AG20443 (cell line): Measurements from ENCODE around the gene TNFRSF25.
"Not testable (repeated sequence)": the region's sequence is repeated elsewhere in the genome, so short reads cannot be mapped to it uniquely, and the experiment has no call there.

Experiments
- DNase-seq: peaks from one replicate; pipeline ENCODE4 v3.0.0; 2012; ENCODE audit warnings: low spot score, mixed read lengths

TNFRSF25 gene

DNA sequence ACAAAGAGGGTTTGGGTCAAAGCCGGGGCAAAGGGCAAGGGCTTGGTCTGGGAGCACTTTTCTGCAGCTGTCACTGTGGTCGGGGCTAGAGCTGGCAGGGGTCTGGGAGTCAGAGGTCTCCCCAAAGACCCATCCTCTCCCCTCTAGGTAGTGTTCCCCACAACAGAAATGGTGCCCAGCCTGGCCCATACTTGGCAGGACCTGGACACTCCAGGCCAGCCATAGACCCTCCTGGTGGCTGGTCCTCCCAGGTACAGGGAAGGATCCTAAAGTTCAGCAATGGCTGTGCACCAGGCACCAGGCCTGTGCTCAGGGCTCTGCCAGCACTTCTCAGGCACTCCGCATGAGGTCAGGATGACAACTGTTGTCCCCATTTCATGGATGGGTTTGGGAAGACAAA lies 30.4 kb downstream of the TNFRSF25 start:
- DNase-seq: no peak

DNA sequence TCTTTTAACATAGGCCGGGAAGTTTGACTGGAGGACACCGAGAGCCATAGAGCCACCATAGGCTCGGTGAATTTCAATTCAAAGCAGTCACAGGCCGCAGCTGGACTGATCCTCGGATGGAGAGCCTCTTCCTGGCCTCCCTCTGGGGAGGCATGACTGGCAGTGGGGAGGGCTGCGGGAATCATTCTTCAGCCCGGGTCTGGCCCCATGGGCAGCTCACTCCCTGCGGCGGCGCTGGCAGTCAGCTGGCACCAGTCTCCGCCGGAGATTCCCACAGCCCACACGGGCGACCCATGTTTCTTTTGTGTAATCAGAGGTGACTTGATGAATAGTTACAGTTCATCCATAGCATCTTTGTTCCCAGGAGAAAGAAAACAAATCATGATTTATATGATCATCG lies 30.8 kb downstream of the TNFRSF25 start:
- no peak for DNase-seq

DNA sequence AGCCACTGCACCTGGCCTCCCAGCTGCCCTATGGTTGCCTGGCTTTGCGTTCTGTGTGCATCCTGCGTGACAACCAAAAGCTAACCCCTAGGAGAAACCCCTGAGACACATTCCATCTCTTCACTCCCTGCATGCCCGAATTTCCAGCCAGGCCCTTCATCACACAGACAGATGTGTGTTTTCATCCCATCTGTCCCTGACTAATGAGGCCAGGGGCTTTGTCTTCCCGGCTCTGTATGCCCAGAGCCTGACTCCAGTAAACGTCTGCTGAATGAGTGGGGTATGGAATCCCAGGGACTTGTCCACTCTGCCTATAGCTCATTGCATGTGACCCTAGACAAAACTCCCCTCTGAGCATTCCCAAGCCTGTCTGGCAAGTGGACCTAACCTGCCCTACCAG lies 31.8 kb downstream of the TNFRSF25 start:
- no peak for DNase-seq

DNA sequence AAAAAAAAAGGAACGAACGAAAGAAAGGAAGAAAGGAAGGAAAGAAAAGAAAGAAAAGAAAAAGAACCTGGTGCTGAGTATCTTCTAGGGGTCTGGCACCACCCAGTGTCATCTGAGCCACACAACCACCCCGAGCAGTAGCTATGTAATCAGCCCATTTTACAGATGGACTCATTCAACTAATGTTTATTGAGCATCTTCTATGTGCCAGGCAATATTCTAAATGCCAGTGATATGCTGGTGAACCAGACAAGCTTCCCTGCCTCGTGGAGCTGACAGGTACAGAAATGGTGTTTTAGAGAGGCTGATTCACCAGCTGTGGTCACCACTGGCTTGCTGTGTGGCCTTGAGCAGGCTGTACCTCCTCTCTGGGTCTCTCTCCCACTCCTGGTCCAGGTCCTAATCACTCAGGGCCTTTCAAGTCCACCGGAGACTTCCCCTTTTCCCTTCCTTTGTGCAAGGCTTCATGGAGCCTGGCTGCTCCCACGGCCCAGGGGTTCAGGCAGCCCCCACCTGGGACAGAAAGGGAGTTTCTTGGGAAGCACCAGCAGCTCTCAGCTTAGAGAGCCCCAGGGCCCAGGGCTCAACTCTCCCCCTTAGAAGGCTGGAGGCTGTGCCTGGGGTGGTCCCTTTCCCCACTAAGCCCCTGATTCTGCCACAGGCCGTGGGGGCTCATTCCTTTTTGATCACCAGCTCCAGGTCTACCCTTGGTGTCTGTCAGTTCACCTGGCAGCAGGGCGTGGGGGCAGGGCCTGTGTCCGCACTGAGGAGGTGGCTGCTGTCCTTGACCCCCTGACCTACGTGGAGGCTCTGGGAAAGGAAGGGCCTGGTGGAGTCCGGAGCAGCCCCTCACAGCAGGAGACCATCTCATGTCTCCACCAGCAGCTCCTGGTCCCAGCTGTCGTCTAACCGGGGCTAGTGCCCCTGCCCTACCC lies 34.1 kb downstream of the TNFRSF25 start:
- DNase-seq: not testable (repeated sequence)

DNA sequence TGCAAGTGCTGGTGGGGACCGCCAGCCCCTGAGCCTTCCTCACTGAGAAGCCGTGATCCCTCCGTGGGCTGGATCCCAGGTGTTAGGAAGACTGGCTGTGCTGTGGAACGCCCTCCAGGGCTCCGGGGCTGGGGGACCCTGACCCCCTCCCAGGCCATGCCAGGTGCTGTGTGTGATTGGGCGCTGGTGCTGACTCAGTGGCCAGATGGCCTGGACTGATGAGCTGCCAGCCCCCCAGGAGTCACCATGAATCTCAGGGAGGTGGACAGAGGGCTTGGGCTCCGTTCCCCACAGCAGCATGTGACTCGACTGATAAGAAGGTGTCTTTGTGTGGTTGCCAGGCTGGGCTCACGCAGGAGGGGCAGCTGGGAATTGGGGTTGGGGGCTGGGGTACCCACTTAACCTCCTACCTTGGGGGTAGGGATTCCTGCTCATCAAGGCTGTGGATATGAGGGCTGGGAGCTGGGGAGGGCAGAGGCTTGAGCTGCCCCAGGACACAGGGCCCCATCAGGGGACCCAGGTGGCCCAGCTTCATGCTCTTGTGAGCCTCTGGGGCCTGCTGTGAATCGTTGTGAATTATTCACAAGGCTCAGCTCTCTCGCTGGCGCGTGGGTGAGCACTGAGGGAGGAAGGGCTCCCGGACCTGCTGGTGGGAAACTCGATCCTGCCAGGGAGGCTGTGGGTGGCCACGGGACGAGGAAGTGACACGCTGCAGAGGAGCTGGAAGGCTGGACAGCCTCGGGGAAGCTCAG lies 36.1 kb downstream of the TNFRSF25 start:
- DNase-seq: not testable (repeated sequence)

DNA sequence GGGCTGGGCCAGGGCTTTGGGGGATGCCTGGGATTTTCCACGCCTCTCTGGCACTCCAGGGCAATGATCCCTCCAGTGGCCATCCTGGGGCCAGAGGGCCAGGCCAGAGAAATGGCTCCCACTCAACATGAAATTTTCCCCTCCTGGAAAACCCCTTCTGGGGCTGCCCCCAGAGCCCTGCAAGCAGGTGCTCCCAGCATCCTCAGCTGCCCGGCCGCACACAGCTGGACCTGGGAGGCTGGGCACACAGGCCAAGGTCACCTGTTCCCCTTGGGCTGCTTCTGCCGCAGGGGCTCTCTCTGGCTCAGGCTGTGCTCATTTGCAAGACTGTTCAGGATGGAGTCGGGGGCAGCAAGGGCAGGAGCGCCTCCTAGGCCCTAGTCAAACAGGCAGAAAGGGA lies 37.5 kb downstream of the TNFRSF25 start:
- not testable (repeated sequence) for DNase-seq

DNA sequence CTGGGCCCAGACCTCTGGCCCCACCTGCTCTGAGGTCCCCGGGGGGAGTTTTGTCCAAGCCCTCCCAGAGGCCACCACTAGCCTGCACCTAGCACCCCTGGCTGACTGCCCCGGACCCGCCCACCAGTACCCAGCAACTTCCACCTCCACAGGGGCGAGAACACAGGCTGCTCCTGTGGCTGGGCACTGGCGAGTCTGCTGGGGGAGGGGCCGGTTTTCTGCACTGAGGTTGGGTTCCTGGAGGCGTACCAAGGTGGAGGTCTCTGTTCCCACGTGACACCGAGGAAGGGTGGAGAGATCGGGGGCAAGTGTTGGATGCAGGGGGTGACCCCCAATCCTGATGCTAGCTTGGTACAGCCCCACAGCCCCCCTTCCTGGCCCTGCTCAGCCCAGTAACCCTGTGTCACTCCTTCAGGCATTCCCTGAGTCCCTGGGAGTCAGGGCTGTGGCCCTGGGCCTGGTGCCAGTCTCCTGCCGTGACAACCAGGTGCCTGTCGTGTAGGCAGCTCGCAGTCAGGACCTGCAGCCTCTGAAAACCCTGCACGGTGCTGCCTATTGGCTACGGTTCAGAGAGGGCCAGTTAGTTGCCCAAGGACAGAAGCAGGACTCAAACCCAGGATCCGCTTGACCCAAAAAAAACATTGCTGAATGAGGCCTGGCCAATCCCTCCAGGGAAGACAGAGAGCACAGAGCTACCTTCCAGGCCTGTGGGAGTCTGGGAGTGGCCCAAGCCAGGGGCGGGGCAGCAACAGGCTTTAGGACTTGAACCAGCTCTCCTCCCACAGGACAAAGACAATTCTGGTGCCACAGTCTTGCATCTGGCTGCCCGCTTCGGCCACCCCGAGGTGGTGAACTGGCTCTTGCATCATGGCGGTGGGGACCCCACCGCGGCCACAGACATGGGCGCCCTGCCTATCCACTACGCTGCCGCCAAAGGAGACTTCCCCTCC lies 38.3 kb downstream of the TNFRSF25 start:
- DNase-seq: no peak

DNA sequence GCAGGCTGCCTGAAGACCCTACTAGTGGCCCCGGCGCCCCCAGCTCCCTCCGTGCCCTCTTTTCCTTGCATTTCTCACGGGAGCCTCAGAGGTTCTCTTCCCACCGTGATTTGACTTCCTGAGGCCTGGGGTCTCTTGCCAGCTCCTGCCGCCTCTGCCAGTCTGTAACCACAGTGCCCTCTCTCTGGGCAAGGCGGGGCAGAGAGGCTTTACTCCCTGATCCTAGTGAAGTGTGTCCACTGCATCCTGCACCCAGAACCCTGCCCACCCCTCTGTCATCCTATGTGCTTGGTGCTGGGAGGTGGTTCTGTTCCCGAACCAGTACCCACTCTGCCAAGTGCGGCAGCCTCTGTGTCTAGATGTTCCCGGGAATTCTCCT lies 39.0 kb downstream of the TNFRSF25 start:
- DNase-seq: no peak

DNA sequence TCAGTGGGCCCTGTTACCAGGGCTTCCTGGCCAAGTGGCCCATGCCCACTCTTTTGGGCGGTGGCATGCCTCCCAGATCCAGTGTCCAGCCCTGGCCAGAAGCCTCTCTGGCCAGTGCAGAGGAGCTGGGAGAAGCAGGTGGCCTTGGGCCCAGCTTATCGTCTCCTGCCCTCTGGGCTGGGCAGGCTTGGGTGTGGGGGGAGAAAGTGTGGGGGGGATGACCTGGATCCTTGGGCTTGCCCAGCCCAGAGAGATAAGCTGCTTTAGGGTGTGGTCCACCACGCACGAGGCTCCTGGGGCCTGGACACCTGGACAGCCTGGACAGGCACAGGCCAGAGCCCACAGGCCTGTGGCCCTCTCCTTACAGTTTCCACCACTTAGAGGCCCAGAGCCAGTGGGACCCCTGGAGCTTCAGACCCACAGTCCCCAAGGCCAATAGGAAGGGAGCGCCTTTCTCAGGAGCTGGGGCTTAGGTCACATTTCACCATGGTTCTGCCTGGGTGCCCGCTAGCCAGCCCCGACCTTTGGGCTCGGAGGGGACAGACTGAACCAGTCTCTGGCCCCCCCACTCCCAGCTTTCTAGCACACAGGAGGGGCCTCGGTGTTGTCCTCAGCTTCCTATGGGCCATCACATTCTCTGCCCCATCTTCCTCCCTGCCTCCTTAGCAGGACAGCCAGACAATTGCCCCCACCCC lies 39.5 kb downstream of the TNFRSF25 start:
- no peak for DNase-seq

DNA sequence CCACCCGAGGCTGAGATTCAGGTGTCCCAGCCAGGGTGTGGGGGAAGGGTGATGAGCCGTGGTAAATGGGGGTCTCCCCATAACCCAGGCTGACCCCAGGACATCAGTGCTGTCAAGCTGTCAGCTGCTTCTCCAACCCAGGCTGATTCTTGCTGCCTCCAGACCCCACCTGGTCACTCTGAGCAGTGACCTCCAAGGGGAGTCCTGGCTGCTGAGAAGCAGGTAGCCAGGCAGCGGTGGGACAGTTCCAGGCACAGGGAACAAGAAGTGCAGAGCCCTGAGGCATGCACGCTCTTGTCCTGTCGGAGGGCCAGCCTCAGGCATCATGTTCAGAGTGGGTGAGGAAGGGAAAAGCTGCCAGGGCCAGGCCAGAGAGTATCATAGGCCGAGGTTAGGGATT lies 40.3 kb downstream of the TNFRSF25 start:
- no peak for DNase-seq

DNA sequence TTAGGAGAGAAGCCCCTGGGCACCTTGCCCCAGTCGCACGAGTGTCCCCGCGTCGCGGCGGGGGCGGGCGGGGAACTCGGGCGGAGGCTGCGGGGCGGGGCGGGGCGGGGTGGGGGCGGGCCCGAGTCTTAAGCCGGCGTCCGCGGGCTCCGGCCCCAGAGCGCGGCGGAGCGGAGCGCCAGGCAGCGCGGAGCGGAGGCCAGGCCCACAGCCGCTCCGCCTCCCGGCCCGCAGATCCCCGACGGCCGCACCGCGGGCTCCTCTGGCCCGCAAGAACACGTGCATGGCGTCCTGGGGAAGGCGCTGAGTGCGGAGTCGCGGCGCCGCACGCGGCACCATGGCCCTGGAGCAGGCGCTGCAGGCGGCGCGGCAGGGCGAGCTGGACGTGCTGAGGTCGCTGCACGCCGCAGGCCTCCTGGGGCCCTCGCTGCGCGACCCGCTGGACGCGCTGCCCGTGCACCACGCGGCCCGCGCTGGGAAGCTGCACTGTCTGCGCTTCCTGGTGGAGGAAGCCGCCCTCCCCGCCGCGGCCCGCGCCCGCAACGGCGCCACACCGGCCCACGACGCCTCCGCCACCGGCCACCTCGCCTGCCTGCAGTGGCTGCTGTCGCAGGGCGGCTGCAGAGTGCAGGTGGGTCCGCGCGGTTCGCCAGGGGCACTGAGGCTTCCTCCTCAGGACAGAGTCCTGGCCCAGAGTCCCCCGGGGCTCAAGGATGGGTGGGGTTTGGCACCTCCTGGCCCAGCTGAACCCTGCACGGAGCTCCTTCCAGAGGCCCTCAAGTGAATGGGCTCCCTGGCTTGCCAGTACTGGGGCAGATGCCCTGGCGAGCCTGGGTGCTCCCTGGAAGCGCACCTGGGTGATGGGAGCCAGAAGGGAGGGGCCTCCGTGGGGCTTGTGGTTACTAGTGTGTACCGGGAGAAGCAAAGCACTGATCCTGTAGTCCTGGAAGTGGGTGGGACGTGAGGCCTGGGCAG lies 41.1 kb downstream of the TNFRSF25 start, which contains the start of gene ESPN:
TSS of gene ESPN (plus strand) at position 158 of the 975 bp plus-strand sequence. CDS start at position 338, 180 bp downstream.
- peak; percentile 77 for DNase-seq

DNA sequence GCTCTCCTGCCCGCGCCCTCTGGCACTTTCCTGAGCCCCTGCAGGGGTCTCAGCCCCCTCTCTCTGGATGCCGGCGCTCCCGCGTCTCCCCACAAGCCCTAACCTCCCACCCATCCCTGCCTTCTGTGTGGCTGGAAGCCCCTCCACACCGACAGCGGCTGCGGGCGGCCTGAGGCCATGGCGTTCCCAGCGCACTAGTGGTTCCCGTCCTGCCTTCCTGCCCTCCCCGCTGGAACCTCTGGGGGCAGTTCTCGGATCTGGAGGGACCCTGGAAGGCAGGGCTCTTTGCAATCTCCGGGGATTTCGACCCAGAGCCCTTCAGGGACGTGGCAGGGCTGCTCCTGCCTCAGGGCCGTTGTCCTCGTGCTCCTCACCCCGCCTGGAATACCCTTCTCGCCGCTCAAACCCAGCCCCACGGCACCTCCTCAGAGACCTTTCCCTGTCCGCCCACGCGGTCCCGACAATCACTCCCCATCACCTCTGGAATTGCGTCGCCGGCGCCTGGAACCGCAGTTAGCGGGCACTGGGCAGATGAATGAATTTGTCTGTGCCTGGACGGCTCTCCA lies 41.9 kb downstream of the TNFRSF25 start:
- DNase-seq: no peak

DNA sequence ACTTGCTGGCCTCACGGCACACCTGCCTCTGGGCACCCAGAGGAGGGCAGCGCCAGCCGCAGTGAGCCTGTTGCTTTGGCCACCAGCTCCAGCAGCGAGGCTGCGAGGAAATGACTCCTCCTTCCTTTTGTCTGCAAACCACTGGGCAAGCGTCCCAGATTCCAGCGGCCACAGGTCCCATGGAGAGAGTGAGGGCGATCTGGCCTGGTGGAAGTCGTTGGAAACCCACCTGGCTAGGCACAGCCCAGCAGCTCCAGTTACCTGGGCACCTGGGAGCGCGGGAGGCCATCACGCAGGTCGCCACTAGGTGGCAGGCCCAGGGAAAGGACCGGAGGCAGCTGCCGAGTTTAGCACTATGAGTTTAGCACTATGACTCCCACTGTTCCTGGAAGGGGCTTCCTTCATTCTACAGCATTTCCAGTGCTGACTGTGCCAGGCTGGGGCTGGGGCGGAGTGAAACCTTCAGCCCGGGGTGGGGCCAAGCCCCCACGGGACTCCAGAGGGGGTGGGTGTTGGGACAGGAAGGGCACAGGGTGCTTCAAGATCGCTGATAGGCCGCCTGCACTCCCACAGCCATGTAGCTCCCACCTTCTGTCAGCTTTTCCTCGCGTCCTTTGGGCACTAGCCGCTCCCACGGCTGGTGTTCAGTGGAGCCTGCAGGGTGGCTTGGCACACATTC lies 42.5 kb downstream of the TNFRSF25 start:
- DNase-seq: peak; percentile 76

DNA sequence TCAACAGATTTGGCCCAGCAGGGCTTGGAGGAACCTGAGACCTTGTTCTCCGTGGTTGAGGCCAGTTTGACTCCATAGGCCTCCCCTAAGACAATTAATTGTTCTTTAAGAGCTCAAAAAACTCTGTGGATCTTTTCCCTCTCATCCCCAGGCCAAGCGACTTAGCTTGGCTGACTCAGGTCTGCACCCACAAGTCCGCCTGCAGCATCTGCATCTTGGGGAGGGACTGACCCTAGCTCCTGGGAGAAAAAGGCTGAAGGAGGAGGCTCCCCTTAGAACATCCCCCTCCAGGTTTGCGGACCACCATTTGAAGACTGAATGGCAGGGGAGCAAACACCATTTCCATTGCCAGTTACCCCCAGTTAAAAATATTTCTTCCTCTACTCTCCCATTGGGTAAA lies 44.7 kb downstream of the TNFRSF25 start:
- no peak for DNase-seq

DNA sequence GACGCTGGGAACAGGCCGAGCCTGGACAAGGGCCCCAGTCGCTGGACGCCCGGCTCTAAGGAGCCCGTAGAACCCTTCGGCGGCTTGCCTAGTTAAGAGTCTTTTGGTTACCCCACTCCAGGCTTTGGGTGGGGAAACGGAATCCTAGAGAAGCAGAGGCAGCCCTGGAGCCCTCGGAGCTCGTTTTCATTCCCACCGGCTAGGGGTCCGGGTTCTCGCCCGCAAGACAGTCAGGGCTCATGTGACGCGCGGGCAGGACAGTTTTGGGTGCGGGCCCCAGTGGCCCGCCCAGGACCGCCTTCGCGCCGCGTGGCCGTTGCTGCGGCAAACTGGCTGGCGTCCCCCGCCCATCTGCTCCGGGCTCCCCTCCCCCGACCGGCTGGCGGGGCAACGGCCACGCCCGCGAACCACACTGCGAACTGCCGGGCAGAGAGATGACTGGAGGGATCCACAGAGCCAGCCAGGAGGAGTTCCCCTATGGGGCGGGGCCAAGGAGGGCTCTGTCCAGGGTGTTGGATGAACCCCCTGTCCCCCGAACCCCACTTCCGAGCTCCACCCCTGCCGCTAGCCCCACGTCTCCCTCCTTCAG lies 45.4 kb downstream of the TNFRSF25 start:
- DNase-seq: peak; percentile 67

DNA sequence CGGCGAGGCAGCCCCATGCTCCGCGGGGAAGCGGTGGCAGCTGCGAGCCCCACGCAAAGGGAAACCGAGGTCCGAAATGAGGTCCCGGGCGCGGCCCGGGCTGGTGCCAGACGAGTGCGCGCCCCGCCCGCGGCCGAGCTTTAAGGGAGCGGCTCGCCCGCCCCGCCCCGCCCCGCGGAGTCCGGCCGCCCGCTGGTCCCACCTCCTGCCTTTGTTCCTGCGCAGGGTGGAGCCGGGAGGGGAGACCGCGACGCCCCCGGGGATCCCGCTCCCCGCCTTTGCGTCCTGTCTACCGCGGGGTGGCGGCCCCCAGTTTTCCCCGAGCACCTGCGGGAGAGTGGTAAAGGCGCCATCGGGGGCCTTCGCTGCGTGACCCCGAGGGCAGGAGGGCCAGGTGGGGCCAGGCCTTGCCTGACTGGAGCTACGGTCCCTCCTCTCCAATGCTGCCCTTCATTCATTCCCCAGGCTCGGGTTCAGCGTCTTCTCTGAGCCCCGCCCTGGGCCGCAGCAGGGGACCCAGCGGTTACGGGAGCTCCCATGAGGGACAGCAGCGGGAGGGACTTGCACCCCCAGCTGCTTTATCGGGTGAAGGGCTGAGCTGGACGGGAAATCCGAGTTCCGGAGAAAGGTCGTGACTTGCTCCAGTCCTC lies 46.0 kb downstream of the TNFRSF25 start, which contains the start of gene HES2:
TSS of gene HES2 (minus strand) at position 116 of the 650 bp plus-strand sequence. CDS start at position 17, 99 bp downstream.
- DNase-seq: peak; percentile 73

DNA sequence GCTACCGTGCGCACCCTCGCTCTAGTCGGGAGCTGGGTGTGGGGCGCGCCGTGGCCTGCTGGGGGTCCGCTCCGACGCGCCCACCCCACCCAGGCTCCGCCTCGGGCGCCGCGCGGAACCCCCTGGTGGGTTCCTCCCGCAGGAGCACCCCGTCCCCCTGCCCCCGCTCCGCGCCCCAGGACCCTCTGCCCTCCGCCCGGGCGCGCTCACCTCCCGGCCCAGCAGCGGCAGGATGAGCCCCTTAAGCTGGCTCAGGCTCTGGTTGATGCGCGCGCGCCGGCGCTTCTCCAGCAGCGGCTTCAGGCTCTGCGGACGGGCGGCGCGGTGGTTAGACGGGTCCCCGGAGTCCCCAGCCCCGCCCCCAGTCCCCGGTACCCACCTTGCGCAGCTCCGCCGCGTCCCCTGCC lies 46.6 kb downstream of the TNFRSF25 start:
- no peak for DNase-seq
